ENCODE results near the gene POLR3E. TPM values are rescaled to one million over a fixed set of nuclear protein-coding genes. Genes with fewer than 3 reads are reported as not detected.
A peak's percentile ranks its signal among the peaks of the same experiment; 100 is the strongest.

POLR3E gene
- total RNA-seq, 4 donors from 2014 or later: 34.9 to 55.4 (median 48.3) TPM

- H3K36me3 ChIP-seq: peaks cover 0 to 100% of the 10 kb centered on the region in 2 donors
- no peak overlapping the region for H3K4me3 ChIP-seq
- no peaks in the 10 kb centered on the region for H3K27me3 ChIP-seq
- H3K27ac ChIP-seq: no peak overlapping the region
- TF ChIP-seq, protein P1, sequence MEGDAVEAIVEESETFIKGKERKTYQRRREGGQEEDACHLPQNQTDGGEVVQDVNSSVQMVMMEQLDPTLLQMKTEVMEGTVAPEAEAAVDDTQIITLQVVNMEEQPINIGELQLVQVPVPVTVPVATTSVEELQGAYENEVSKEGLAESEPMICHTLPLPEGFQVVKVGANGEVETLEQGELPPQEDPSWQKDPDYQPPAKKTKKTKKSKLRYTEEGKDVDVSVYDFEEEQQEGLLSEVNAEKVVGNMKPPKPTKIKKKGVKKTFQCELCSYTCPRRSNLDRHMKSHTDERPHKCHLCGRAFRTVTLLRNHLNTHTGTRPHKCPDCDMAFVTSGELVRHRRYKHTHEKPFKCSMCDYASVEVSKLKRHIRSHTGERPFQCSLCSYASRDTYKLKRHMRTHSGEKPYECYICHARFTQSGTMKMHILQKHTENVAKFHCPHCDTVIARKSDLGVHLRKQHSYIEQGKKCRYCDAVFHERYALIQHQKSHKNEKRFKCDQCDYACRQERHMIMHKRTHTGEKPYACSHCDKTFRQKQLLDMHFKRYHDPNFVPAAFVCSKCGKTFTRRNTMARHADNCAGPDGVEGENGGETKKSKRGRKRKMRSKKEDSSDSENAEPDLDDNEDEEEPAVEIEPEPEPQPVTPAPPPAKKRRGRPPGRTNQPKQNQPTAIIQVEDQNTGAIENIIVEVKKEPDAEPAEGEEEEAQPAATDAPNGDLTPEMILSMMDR (IDR thresholded peaks at IDR 0.05): no peak
- TF ChIP-seq EP300 (IDR thresholded peaks at IDR 0.05): no peak
- no peak for TF ChIP-seq POLR2AphosphoS5 (IDR thresholded peaks at IDR 0.05)
- H3K9me3 ChIP-seq: no peaks in the 10 kb centered on the region
- ATAC-seq: no peak
- WGBS, 2 donors (ENCODE audit: low coverage in 1 of 2): 78 to 81% methylated on average over 2 to 4 of the region's 5 CpGs
- no peaks in the 10 kb centered on the region for H3K4me1 ChIP-seq
These were observed 31.9 kb upstream of the POLR3E start for GRCh38 chr16:22265351-22265750.

- Histone ChIP-seq H3K36me3 (peaks cover 0 to 100% of the 10 kb centered on the region in 2 donors), H3K27ac (no peak overlapping the region), H3K27me3 (no peaks in the 10 kb centered on the region), H3K4me3 (no peak overlapping the region), H3K4me1 (no peaks in the 10 kb centered on the region), H3K9me3 (no peaks in the 10 kb centered on the region)
- no peak for TF ChIP-seq POLR2A (IDR thresholded peaks at IDR 0.05)
- TF ChIP-seq EP300 (IDR thresholded peaks at IDR 0.05): no peak
- TF ChIP-seq POLR2AphosphoS5 (IDR thresholded peaks at IDR 0.05): no peak
- 87% methylated on average over 3 of the region's 19 CpGs; no CpG with 5 or more reads in 1 of the 2 donors for WGBS, 2 donors (ENCODE audit: low coverage in 1 of 2)
- no peak for ATAC-seq
These were observed 30.7 kb upstream of the POLR3E start for GRCh38 chr16:22266546-22266945.

DNA sequence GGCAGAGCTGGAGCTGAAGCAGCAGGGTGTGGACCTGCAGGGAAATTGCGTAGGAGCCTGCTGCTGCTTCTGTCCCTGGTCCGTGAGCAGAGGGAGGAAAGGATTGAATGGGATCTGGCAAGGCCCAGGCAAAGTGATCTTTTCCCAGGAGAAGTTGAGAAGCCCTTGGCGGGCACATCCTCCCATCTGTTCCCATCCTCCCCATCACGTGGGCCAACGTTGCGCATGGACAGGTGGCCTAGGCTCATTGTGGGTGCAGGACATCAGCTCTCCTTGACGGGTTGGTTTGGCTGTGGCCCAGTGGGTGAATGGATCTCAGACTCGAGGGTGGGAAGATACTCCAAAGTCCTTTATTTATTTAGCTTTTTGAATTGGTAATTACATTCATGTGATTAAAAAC lies 29.4 kb upstream of the POLR3E start:
- Histone ChIP-seq H3K4me1 (no peaks in the 10 kb centered on the region), H3K9me3 (no peaks in the 10 kb centered on the region)
- 76 to 100% methylated on average over 1 to 4 of the region's 8 CpGs for WGBS, 2 donors (ENCODE audit: low coverage in 1 of 2)

GRCh38 chr16:22270525-22270924 lies 26.7 kb upstream of the POLR3E start:
- Histone ChIP-seq H3K36me3 (peaks cover 0 to 100% of the 10 kb centered on the region in 2 donors), H3K4me1 (no peaks in the 10 kb centered on the region), H3K9me3 (no peaks in the 10 kb centered on the region), H3K27ac (no peak overlapping the region), H3K27me3 (no peaks in the 10 kb centered on the region), H3K4me3 (no peak overlapping the region)
- no peak for ATAC-seq
- 89 to 95% methylated on average over 3 of the region's 3 CpGs for WGBS, 2 donors (ENCODE audit: low coverage in 1 of 2)
- no peak for TF ChIP-seq EP300 (IDR thresholded peaks at IDR 0.05)
- no peak for TF ChIP-seq POLR2A (IDR thresholded peaks at IDR 0.05)
- TF ChIP-seq POLR2AphosphoS5 (IDR thresholded peaks at IDR 0.05): no peak
- TF ChIP-seq, protein P1 (IDR thresholded peaks at IDR 0.05): no peak

More for the DNA sequence above, 29.4 kb upstream of the POLR3E start:
- no peak for TF ChIP-seq POLR2A (IDR thresholded peaks at IDR 0.05)
- TF ChIP-seq, protein P1 (IDR thresholded peaks at IDR 0.05): no peak
- no peak for TF ChIP-seq EP300 (IDR thresholded peaks at IDR 0.05)
- no peak for TF ChIP-seq POLR2AphosphoS5 (IDR thresholded peaks at IDR 0.05)
- no peaks in the 10 kb centered on the region for H3K27me3 ChIP-seq
- H3K27ac ChIP-seq: no peak overlapping the region
- ATAC-seq: no peak
- H3K36me3 ChIP-seq: peaks cover 0 to 100% of the 10 kb centered on the region in 2 donors
- H3K4me3 ChIP-seq: no peak overlapping the region

GRCh38 chr16:22272870-22273650 lies 24.1 kb upstream of the POLR3E start:
- no peaks in the 10 kb centered on the region for H3K27me3 ChIP-seq
- H3K9me3 ChIP-seq: no peaks in the 10 kb centered on the region
- WGBS, 2 donors (ENCODE audit: low coverage in 1 of 2): 76 to 90% methylated on average over 2 to 5 of the region's 8 CpGs
- no peaks in the 10 kb centered on the region for H3K4me1 ChIP-seq
- peaks cover 0 to 100% of the 10 kb centered on the region in 2 donors for H3K36me3 ChIP-seq
- no peak for ATAC-seq
- no peak overlapping the region for H3K4me3 ChIP-seq
- H3K27ac ChIP-seq: no peak overlapping the region
- peak; percentile 57 for TF ChIP-seq POLR2AphosphoS5 (IDR thresholded peaks at IDR 0.05)
- TF ChIP-seq, protein P1 (IDR thresholded peaks at IDR 0.05): no peak

Measured in gastroesophageal sphincter (tissue), 4 donors.